Parathyroid adenoma (tissue), 2 donors: ENCODE results near the gene RELN.

Source experiments
- H2AFZ ChIP-seq: fragments of 300-600 bp; sonication (generic); one replicate; pipeline ENCODE4 v1.7.0; 2017; ENCODE audit warnings: antibody characterized with exemption, mild to moderate bottlenecking
- H3K27ac ChIP-seq: fragments of 300-600 bp; sonication (generic); one replicate; pipeline ENCODE4 v1.7.0; 2017
- H3K27me3 ChIP-seq: fragments of 300-600 bp; sonication (generic); one replicate; pipeline ENCODE4 v1.7.0; 2017; ENCODE audit warnings: low read length; ENCODE audit not compliant: control insufficient read depth, insufficient read depth
- H3K36me3 ChIP-seq: fragments of 300-600 bp; sonication (generic); one replicate; pipeline ENCODE4 v1.7.0; 2017; ENCODE audit warnings: low read length; ENCODE audit not compliant: control insufficient read depth, insufficient read depth
- H3K4me1 ChIP-seq: fragments of 300-600 bp; sonication (generic); one replicate; pipeline ENCODE4 v1.7.0; 2017; ENCODE audit warnings: control low read depth
- H3K4me2 ChIP-seq: fragments of 300-600 bp; sonication (generic); one replicate; pipeline ENCODE4 v1.7.0; 2017; ENCODE audit warnings: low read length
- H3K4me3 ChIP-seq: fragments of 300-600 bp; sonication (generic); one replicate; pipeline ENCODE4 v1.7.0; 2017; ENCODE audit warnings: low read depth, low read length
- H3K79me2 ChIP-seq: fragments of 300-600 bp; sonication (generic); one replicate; pipeline ENCODE4 v1.7.0; 2017; ENCODE audit warnings: control low read depth
- H3K9ac ChIP-seq: fragments of 300-600 bp; sonication (generic); one replicate; pipeline ENCODE4 v1.7.0; 2017; ENCODE audit warnings: mild to moderate bottlenecking
- H3K9me3 ChIP-seq: fragments of 300-600 bp; sonication (generic); one replicate; pipeline ENCODE4 v1.7.0; 2017; ENCODE audit warnings: low read length; ENCODE audit not compliant: control insufficient read depth
- TF ChIP-seq, protein P1 (sequence below): fragments of 300-600 bp; sonication (generic); IDR thresholded peaks from one replicate; pipeline ENCODE4 v1.7.0; 2017; ENCODE audit warnings: antibody characterized with exemption, mild to moderate bottlenecking
- donor health status: primary hyperparathyroidism.

Gene RELN

DNA sequence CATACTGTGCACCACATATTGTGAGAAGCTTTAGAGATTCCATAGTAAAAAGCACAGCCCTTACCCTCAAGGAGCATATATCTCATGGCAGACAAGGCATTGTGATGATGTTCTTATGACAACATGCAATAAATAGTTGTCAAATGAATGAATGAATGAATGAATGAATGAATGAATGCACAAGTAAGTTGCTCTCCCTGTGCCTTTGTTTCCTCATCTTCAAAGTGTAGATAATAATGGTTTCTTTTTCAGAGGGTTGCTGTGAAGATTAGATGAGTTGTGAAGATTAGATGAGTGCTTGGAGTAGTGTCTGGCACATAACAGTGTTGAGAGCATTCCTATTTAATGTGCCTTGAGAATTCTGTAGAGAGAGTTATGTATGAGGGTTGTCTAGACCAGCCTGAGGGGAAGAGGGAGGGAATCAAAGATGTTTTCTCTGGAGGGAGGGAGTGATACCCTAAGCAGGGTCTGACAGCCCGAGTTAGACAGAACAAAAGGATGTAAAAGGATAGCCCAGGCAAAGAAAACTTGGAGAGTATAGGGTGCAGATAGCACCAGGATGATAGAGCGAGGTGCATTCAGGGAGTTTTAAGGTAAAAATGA, 217.2 kb downstream of the RELN start:
- Histone ChIP-seq H3K4me3 (no peak overlapping the region), H3K4me2 (no peak overlapping the region), H3K9ac (no peak overlapping the region), H3K36me3 (no peaks in the 10 kb centered on the region), H3K4me1 (no peaks in the 10 kb centered on the region), H3K79me2 (no peaks in the 10 kb centered on the region), H3K27ac (no peak overlapping the region), H2AFZ (no peak overlapping the region), H3K9me3 (no peaks in the 10 kb centered on the region), H3K27me3 (no peaks in the 10 kb centered on the region)
- TF ChIP-seq, protein P1, sequence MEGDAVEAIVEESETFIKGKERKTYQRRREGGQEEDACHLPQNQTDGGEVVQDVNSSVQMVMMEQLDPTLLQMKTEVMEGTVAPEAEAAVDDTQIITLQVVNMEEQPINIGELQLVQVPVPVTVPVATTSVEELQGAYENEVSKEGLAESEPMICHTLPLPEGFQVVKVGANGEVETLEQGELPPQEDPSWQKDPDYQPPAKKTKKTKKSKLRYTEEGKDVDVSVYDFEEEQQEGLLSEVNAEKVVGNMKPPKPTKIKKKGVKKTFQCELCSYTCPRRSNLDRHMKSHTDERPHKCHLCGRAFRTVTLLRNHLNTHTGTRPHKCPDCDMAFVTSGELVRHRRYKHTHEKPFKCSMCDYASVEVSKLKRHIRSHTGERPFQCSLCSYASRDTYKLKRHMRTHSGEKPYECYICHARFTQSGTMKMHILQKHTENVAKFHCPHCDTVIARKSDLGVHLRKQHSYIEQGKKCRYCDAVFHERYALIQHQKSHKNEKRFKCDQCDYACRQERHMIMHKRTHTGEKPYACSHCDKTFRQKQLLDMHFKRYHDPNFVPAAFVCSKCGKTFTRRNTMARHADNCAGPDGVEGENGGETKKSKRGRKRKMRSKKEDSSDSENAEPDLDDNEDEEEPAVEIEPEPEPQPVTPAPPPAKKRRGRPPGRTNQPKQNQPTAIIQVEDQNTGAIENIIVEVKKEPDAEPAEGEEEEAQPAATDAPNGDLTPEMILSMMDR, result no peak

DNA sequence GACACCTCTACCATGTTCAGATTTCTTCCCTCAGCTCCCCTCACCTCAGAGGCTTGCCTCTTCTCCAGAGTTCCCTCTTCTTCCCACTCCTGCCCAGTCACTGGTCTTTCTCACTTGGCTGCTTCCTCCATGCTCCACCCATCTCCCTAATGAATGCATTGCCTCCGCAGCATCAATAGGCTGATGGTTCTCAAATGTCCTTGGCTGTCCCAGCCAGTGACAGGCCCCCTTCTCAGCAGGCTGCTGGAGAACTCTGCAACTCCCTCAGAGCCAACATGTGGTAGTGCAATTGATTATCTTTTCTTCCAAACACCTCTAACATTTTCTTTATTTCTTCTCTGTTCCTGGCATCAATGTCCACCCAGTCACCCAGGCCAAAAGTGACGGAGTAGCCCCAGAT, 218.2 kb downstream of the RELN start:
- Histone ChIP-seq H3K27me3 (no peaks in the 10 kb centered on the region), H3K79me2 (no peaks in the 10 kb centered on the region), H3K9me3 (no peaks in the 10 kb centered on the region), H3K4me1 (no peaks in the 10 kb centered on the region), H2AFZ (no peak overlapping the region), H3K36me3 (no peaks in the 10 kb centered on the region), H3K9ac (no peak overlapping the region), H3K27ac (no peak overlapping the region), H3K4me3 (no peak overlapping the region), H3K4me2 (no peak overlapping the region)
- TF ChIP-seq, protein P1, result no peak

DNA sequence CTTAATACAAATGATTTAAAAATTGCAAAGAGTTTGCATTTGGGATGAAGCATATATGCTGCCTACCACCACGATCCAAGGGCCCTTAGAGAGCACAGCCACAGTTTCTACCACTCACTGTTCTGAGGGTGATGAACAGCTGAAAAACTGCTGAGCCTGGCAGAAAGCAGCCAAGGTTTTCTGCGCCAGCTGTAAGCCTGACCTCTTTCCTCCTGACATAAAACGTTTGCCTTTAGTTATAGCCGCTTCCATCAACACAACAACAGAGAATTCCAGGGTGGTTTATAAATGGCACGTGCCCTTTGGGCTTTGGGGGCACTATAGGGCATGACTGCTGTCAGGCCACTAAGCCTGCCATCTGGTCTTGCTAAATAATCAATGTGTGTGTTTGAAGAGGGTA, 222.8 kb downstream of the RELN start:
- no peak overlapping the region for H3K27ac ChIP-seq
- H3K9ac ChIP-seq, result no peak overlapping the region
- H3K4me2 ChIP-seq, result no peak overlapping the region
- TF ChIP-seq, protein P1, result no peak
- H2AFZ ChIP-seq, result no peak overlapping the region
- no peak overlapping the region for H3K4me3 ChIP-seq
- no peaks in the 10 kb centered on the region for H3K9me3 ChIP-seq
- H3K79me2 ChIP-seq, result no peaks in the 10 kb centered on the region
- no peaks in the 10 kb centered on the region for H3K4me1 ChIP-seq
- H3K36me3 ChIP-seq, result no peaks in the 10 kb centered on the region
- no peaks in the 10 kb centered on the region for H3K27me3 ChIP-seq

DNA sequence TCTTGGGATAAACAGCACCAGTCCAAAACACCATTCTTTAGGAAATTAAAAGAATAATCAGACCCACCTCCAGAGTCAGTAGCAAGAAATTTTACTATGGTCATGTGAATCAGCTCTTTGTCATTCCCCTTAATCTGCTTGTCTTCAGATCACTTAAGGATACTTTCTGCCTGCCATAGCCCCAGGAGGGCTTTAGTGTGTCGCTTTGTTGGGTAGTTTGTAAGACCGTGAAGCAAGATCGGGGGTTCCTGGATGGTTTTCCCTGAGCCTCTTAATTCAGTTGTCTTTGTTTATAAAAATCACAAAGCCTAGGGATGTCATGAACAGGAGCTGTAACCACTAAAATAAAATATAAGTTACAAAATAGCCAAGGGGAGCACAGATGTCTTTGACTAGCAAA, 223.6 kb downstream of the RELN start:
- Histone ChIP-seq H3K27ac (no peak overlapping the region), H3K27me3 (no peaks in the 10 kb centered on the region), H3K4me3 (no peak overlapping the region), H3K9ac (no peak overlapping the region), H3K4me2 (no peak overlapping the region), H3K4me1 (no peaks in the 10 kb centered on the region), H3K79me2 (no peaks in the 10 kb centered on the region), H3K9me3 (no peaks in the 10 kb centered on the region), H3K36me3 (no peaks in the 10 kb centered on the region), H2AFZ (no peak overlapping the region)
- TF ChIP-seq, protein P1, result no peak

DNA sequence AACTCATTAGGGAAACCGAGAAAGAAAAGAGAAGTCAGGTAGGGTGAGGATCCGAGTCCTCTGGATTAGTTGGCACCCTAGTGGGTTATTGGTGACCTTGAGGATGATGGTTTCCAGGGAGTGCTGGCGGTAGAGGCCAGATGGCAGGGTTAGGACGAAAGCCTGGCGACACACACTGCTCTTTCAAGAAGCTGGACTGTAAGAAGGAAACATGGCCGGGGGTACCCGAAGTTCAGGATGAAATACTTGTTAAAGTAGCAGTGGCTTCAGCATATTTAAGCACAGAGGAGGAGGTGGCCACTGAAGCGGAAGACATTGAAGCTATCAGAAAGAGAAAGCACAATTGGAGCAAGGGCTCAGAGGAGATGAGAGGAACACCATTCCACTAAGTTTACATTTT, 224.6 kb downstream of the RELN start:
- no peaks in the 10 kb centered on the region for H3K36me3 ChIP-seq
- TF ChIP-seq, protein P1, result no peak
- H3K4me1 ChIP-seq, result no peaks in the 10 kb centered on the region

More for the DNA sequence above, 224.6 kb downstream of the RELN start:
- no peak overlapping the region for H3K4me3 ChIP-seq
- no peak overlapping the region for H3K27ac ChIP-seq
- H3K4me2 ChIP-seq, result no peak overlapping the region
- H3K9ac ChIP-seq, result no peak overlapping the region
- H3K9me3 ChIP-seq, result no peaks in the 10 kb centered on the region
- H3K27me3 ChIP-seq, result no peaks in the 10 kb centered on the region
- H3K79me2 ChIP-seq, result no peaks in the 10 kb centered on the region
- H2AFZ ChIP-seq, result no peak overlapping the region
